ENCODE measurements around the gene DSG4.

The DSG4 gene

DNA sequence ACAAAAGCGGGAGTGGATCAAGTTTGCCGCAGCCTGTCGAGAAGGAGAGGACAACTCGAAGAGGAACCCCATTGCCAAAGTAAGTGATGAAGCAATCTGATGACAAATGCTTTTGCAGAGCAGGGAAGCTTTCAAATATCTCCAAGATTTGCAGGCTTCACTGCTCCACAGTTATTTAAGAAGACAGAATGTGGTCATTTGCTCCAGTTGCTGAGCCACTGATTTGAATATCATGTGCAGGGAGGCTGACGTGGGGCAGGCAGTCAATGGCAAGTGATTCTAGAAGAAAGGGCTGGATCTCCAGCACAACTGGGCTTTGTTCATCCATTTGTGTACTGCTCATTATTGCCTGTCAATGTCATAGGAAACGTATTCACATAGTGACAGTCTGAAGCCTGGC lies 10.2 kb downstream of the DSG4 start:
- no peak for TF ChIP-seq EZH2 (IDR thresholded peaks at IDR 0.05; ENCODE audit: borderline replicate concordance, low read depth, low read length, severe bottlenecking)
- TF ChIP-seq, protein P1, sequence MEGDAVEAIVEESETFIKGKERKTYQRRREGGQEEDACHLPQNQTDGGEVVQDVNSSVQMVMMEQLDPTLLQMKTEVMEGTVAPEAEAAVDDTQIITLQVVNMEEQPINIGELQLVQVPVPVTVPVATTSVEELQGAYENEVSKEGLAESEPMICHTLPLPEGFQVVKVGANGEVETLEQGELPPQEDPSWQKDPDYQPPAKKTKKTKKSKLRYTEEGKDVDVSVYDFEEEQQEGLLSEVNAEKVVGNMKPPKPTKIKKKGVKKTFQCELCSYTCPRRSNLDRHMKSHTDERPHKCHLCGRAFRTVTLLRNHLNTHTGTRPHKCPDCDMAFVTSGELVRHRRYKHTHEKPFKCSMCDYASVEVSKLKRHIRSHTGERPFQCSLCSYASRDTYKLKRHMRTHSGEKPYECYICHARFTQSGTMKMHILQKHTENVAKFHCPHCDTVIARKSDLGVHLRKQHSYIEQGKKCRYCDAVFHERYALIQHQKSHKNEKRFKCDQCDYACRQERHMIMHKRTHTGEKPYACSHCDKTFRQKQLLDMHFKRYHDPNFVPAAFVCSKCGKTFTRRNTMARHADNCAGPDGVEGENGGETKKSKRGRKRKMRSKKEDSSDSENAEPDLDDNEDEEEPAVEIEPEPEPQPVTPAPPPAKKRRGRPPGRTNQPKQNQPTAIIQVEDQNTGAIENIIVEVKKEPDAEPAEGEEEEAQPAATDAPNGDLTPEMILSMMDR (IDR thresholded peaks at IDR 0.05; ENCODE audit: borderline replicate concordance, extremely low read depth, low read length, poor library complexity, severe bottlenecking), result no peak
- H3K27me3 ChIP-seq (ENCODE audit: insufficient read depth, low read length, poor library complexity), result no peaks in the 10 kb centered on the region
- H3K4me3 ChIP-seq (ENCODE audit: low read depth in 1 of 2, low read length in 2 of 2), result no peak overlapping the region
- no peaks in the 10 kb centered on the region for H3K36me3 ChIP-seq (ENCODE audit: insufficient read depth, low read length)
- H3K4me1 ChIP-seq (ENCODE audit: insufficient read depth, low read length), result no peaks in the 10 kb centered on the region
- DNase-seq, result no peak
- no peak overlapping the region for H3K4me2 ChIP-seq (ENCODE audit: insufficient read depth, low read length)
- H3K9ac ChIP-seq (ENCODE audit: low read depth, low read length), result no peak overlapping the region
- H4K20me1 ChIP-seq (ENCODE audit: insufficient read depth, low read length), result no peaks in the 10 kb centered on the region
- ATAC-seq (ENCODE audit: insufficient read depth, low read depth), result no peak
- H3K27ac ChIP-seq (ENCODE audit: low read length), result no peak overlapping the region
- no peaks in the 10 kb centered on the region for H3K9me3 ChIP-seq (ENCODE audit: insufficient read depth, low read length, severe bottlenecking)
- no peak overlapping the region for H2AFZ ChIP-seq (ENCODE audit: low read depth, low read length)
- no peaks in the 10 kb centered on the region for H3K79me2 ChIP-seq (ENCODE audit: insufficient read depth, low read length)

GRCh38 chr18:31393286-31393685 lies 16.7 kb downstream of the DSG4 start:
- ATAC-seq (ENCODE audit: insufficient read depth, low read depth) (no peak), DNase-seq (no peak)
- H3K79me2 ChIP-seq (ENCODE audit: insufficient read depth, low read length), result no peaks in the 10 kb centered on the region
- no peaks in the 10 kb centered on the region for H3K4me1 ChIP-seq (ENCODE audit: insufficient read depth, low read length)
- no peak overlapping the region for H3K4me2 ChIP-seq (ENCODE audit: insufficient read depth, low read length)
- H2AFZ ChIP-seq (ENCODE audit: low read depth, low read length), result no peak overlapping the region
- H3K9me3 ChIP-seq (ENCODE audit: insufficient read depth, low read length, severe bottlenecking), result no peaks in the 10 kb centered on the region
- no peaks in the 10 kb centered on the region for H3K36me3 ChIP-seq (ENCODE audit: insufficient read depth, low read length)
- no peak overlapping the region for H3K9ac ChIP-seq (ENCODE audit: low read depth, low read length)
- no peaks in the 10 kb centered on the region for H4K20me1 ChIP-seq (ENCODE audit: insufficient read depth, low read length)
- no peaks in the 10 kb centered on the region for H3K27me3 ChIP-seq (ENCODE audit: insufficient read depth, low read length, poor library complexity)
- TF ChIP-seq, protein P1 (IDR thresholded peaks at IDR 0.05; ENCODE audit: borderline replicate concordance, extremely low read depth, low read length, poor library complexity, severe bottlenecking), result no peak
- TF ChIP-seq EZH2 (IDR thresholded peaks at IDR 0.05; ENCODE audit: borderline replicate concordance, low read depth, low read length, severe bottlenecking), result no peak
- H3K27ac ChIP-seq (ENCODE audit: low read length), result no peak overlapping the region
- H3K4me3 ChIP-seq (ENCODE audit: low read depth in 1 of 2, low read length in 2 of 2), result no peak overlapping the region

DNA sequence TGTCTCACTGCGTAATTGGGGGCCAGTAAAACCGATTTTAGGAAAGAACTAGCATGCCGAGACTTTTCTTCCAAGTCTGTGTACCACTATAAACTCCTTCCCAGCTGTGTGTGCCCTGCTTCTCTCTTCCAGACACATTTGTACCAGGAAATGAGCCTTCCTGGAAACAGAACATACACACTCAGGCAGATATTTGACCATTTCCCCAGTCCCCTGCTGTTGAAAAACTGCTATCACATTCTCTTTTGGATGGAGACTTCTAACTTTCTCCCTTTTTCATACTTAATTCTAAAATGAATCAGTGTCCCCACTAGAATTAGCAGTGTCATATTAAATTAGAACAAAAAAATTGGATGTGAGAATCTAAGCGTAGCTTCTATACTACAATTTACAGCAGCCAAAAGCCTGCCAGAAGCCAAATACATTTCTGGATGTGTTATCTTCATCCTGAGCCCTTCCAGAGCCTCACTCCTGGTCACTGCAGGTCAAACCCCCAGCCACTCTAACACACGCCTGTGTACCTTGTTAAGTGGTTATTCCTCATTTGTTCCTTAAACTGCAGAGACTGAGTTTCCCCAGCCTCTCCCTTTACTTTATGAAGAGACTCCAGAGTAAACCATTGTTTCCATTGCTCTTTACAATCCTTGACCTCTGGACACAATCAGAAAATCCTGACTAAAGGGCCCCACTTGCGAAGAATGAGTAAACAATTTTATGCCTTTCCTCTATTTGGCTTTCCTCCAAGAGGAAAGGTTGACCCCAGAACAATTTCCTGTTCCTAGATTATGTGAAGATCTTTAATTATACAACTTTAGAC lies 20.4 kb downstream of the DSG4 start:
- H3K4me3 ChIP-seq (ENCODE audit: low read depth in 1 of 2, low read length in 2 of 2), result no peak overlapping the region
- no peaks in the 10 kb centered on the region for H3K4me1 ChIP-seq (ENCODE audit: insufficient read depth, low read length)
- no peaks in the 10 kb centered on the region for H3K9me3 ChIP-seq (ENCODE audit: insufficient read depth, low read length, severe bottlenecking)
- no peaks in the 10 kb centered on the region for H3K27me3 ChIP-seq (ENCODE audit: insufficient read depth, low read length, poor library complexity)
- no peaks in the 10 kb centered on the region for H3K79me2 ChIP-seq (ENCODE audit: insufficient read depth, low read length)
- H3K9ac ChIP-seq (ENCODE audit: low read depth, low read length), result no peak overlapping the region
- TF ChIP-seq EZH2 (IDR thresholded peaks at IDR 0.05; ENCODE audit: borderline replicate concordance, low read depth, low read length, severe bottlenecking), result no peak
- TF ChIP-seq, protein P1 (IDR thresholded peaks at IDR 0.05; ENCODE audit: borderline replicate concordance, extremely low read depth, low read length, poor library complexity, severe bottlenecking), result no peak
- H3K36me3 ChIP-seq (ENCODE audit: insufficient read depth, low read length), result no peaks in the 10 kb centered on the region
- ATAC-seq (ENCODE audit: insufficient read depth, low read depth) (no peak), DNase-seq (no peak)
- H4K20me1 ChIP-seq (ENCODE audit: insufficient read depth, low read length), result no peaks in the 10 kb centered on the region
- no peak overlapping the region for H3K4me2 ChIP-seq (ENCODE audit: insufficient read depth, low read length)
- H3K27ac ChIP-seq (ENCODE audit: low read length), result no peak overlapping the region
- H2AFZ ChIP-seq (ENCODE audit: low read depth, low read length), result no peak overlapping the region
